K562 (cell line): Measurements from ENCODE around the gene PRKAR2B. TPM values are rescaled to one million over a fixed set of nuclear protein-coding genes. Genes with fewer than 3 reads are reported as not detected.

Experiments
- HDAC3 ChIP-seq: fragments of 450-650 bp; IDR thresholded peaks from 2 replicates; pipeline ENCODE4 v1.6.1; 2018; ENCODE audit warnings: borderline replicate concordance, mild to moderate bottlenecking, moderate library complexity; ENCODE audit not compliant: partially characterized antibody
- HDAC8 ChIP-seq: fragments of 450-650 bp; IDR thresholded peaks from 2 replicates; pipeline ENCODE4 v1.6.1; 2016; ENCODE audit warnings: mild to moderate bottlenecking, missing genetic modification characterization, moderate library complexity, missing compliant biosample characterization
- MTA1 ChIP-seq: fragments of 450-650 bp; IDR thresholded peaks from 2 replicates; pipeline ENCODE4 v1.6.1; 2017; ENCODE audit warnings: borderline replicate concordance
- MYBL2 ChIP-seq, 2 experiments: fragments of 450-650 bp in 1 of 2; sonication (generic) in 1 of 2; formaldehyde crosslinking in 1 of 2; IDR thresholded peaks; 2 replicates each; pipeline versions ENCODE4 v1.6.1 to v1.8.1; 2017 to 2022; ENCODE audit warnings: borderline replicate concordance in 1 of 2, inconsistent platforms in 1 of 2, low read depth in 1 of 2, mild to moderate bottlenecking in 1 of 2, missing genetic modification reagents in 1 of 2, moderate library complexity in 1 of 2
- NR2F6 ChIP-seq: fragments of 450-650 bp; formaldehyde crosslinking; IDR thresholded peaks from 2 replicates; pipeline ENCODE4 v1.4.0; 2020; ENCODE audit warnings: mild to moderate bottlenecking
- NRF1 ChIP-seq, 2 experiments: fragments of 450-650 bp; IDR thresholded peaks in 1 of 2; conservative IDR thresholded peaks in 1 of 2; 2 replicates each; pipeline ENCODE4 v1.6.1; 2014; ENCODE audit warnings: mild to moderate bottlenecking in 2 of 2
- PHF20 ChIP-seq: fragments of 450-650 bp; IDR thresholded peaks from 2 replicates; pipeline ENCODE4 v1.6.1; 2018; ENCODE audit not compliant: partially characterized antibody
- PML ChIP-seq: IDR thresholded peaks from 2 replicates; pipeline ENCODE4 v1.6.1; 2012; ENCODE audit warnings: low read length, inconsistent platforms
- PYGO2 ChIP-seq: fragments of 450-650 bp; IDR thresholded peaks from 2 replicates; pipeline ENCODE4 v1.6.1; 2016; ENCODE audit warnings: mild to moderate bottlenecking, missing genetic modification characterization, moderate library complexity, missing compliant biosample characterization
- SIN3A ChIP-seq, 2 experiments: fragments of 150-350 bp in 1 of 2; IDR thresholded peaks; 2 replicates each; pipeline ENCODE4 v1.6.1; 2011 to 2016; ENCODE audit warnings: borderline replicate concordance in 2 of 2, low read depth in 2 of 2, low read length in 2 of 2, mild to moderate bottlenecking in 2 of 2, moderate library complexity in 2 of 2; ENCODE audit not compliant: control insufficient read depth in 1 of 2
- SUPT5H ChIP-seq: fragments of 450-650 bp; IDR thresholded peaks from 2 replicates; pipeline ENCODE4 v1.6.1; 2016
- TRIM24 ChIP-seq, 2 experiments: fragments of 450-650 bp; IDR thresholded peaks; 2 replicates each; pipeline ENCODE4 v1.6.1; 2016
- TRIM28 ChIP-seq: fragments of 450-650 bp; IDR thresholded peaks from 2 replicates; pipeline ENCODE4 v1.6.1; 2017
- ZEB2 ChIP-seq: fragments of 450-650 bp; IDR thresholded peaks from 2 replicates; pipeline ENCODE4 v1.6.1; 2016
- ZNF75A ChIP-seq: fragments of 450-650 bp; formaldehyde crosslinking; IDR thresholded peaks from 2 replicates; pipeline ENCODE4 v1.4.0; 2020; ENCODE audit warnings: mild to moderate bottlenecking
- ZNF764 ChIP-seq: fragments of 250-450 bp; sonication (Bioruptor Pico); IDR thresholded peaks from 2 replicates; pipeline ENCODE4 v1.4.0; 2020; ENCODE audit warnings: low read depth, mild to moderate bottlenecking, moderate library complexity
- polyA plus RNA-seq, 8 experiments: library from polyadenylated mRNA; depleted of rRNA in 4 of 8; stranded (reverse) in 5 of 8; unstranded in 3 of 8; fragments of >200 nt; fragmentation: Nextera tagmentation in 2 of 8; fragmentation: Illumina TruSeq in 1 of 8; extraction: Ambion mirVana in 2 of 8; extraction: Trizol in 1 of 8; gene quantifications; 2 replicates each; pipeline versions ENCODE4 v1.2.1 to v1.2.3, GENCODE V29; 2011 to 2014; ENCODE audit warnings: inconsistent platforms in 1 of 8, missing spikeins in 1 of 8
- total RNA-seq, 7 experiments: library from RNA; depleted of rRNA in 6 of 7; stranded (reverse); fragments of >200 nt in 6 of 7; fragmentation: Illumina TruSeq in 2 of 7; extraction: Trizol in 2 of 7; gene quantifications; 2 replicates each; pipeline versions ENCODE4 v1.2.1 to v1.2.3, GENCODE V29; 2011 to 2021; ENCODE audit warnings: low replicate concordance in 1 of 7
- TF ChIP-seq, protein P1 (sequence below): fragments of 450-650 bp; formaldehyde crosslinking; IDR thresholded peaks from 2 replicates; pipeline ENCODE4 v1.4.0; 2020; ENCODE audit warnings: mild to moderate bottlenecking, moderate library complexity
- TF ChIP-seq, protein P2 (sequence below), 2 experiments: IDR thresholded peaks in 1 of 2; conservative IDR thresholded peaks in 1 of 2; 2 replicates each; pipeline ENCODE4 v1.6.1; 2016; ENCODE audit warnings: low read depth in 2 of 2, mild to moderate bottlenecking in 1 of 2, missing compliant biosample characterization in 1 of 2, missing genetic modification characterization in 1 of 2, moderate library complexity in 1 of 2
- TF ChIP-seq, protein P3 (sequence below): fragments of 450-650 bp; IDR thresholded peaks from 2 replicates; pipeline ENCODE4 v1.7.0; 2016; ENCODE audit warnings: borderline replicate concordance

The PRKAR2B gene
- total and polyA plus RNA-seq, 9 of the 15 experiments (the other 6 are each of a cell fraction or from before 2014, with no cell fraction given), result 59.0 to 173 (median 129) TPM

GRCh38 chr7:107007007-107007891 lies 37.3 kb upstream of the PRKAR2B start (continued):
- peak; percentile 66; the same call in 1 of the 2 replicates for TF ChIP-seq MYBL2 (IDR thresholded peaks at IDR 0.05; ENCODE audit: low read depth)
- TF ChIP-seq MYBL2 (CRISPR knock-in tag; IDR thresholded peaks at IDR 0.05; ENCODE audit: borderline replicate concordance), result no peak
- no peak for TF ChIP-seq ZNF75A (CRISPR knock-in tag)
- TF ChIP-seq MTA1, result peak; percentile 83; the same call in 1 of the 2 replicates
- TF ChIP-seq, protein P1, sequence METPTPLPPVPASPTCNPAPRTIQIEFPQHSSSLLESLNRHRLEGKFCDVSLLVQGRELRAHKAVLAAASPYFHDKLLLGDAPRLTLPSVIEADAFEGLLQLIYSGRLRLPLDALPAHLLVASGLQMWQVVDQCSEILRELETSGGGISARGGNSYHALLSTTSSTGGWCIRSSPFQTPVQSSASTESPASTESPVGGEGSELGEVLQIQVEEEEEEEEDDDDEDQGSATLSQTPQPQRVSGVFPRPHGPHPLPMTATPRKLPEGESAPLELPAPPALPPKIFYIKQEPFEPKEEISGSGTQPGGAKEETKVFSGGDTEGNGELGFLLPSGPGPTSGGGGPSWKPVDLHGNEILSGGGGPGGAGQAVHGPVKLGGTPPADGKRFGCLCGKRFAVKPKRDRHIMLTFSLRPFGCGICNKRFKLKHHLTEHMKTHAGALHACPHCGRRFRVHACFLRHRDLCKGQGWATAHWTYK (CRISPR knock-in tag), result 0 out of 2 replicates have a peak, but pooled peaks have one; percentile 37
- peak; percentile 85 for TF ChIP-seq TRIM28
- peak; percentile 97 to 98 for TF ChIP-seq TRIM24 (IDR thresholded peaks at IDR 0.05)
- TF ChIP-seq PML, result peak; percentile 98
- TF ChIP-seq, protein P2, sequence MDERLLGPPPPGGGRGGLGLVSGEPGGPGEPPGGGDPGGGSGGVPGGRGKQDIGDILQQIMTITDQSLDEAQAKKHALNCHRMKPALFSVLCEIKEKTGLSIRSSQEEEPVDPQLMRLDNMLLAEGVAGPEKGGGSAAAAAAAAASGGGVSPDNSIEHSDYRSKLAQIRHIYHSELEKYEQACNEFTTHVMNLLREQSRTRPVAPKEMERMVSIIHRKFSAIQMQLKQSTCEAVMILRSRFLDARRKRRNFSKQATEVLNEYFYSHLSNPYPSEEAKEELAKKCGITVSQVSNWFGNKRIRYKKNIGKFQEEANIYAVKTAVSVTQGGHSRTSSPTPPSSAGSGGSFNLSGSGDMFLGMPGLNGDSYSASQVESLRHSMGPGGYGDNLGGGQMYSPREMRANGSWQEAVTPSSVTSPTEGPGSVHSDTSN (CRISPR knock-in tag; IDR thresholded peaks at IDR 0.05; ENCODE audit: low read depth), result no peak
- TF ChIP-seq, protein P2 (tag; conservative IDR thresholded peaks at IDR 0.05; ENCODE audit: low read depth), result peak; percentile 61; the same call in 1 of the 2 replicates
- peak in 1 of 2 experiments; percentile 36; a peak in 1 of 4 replicates for TF ChIP-seq NRF1 (conservative IDR thresholded peaks at IDR 0.05 in 1 of 2, IDR thresholded peaks at IDR 0.05 in 1 of 2)
- peak; percentile 98 for TF ChIP-seq HDAC3
- peak; percentile 86 for TF ChIP-seq ZEB2
- no peak for TF ChIP-seq ZNF764 (CRISPR knock-in tag)
- no peak; a peak in 1 of 4 replicates for TF ChIP-seq SIN3A (IDR thresholded peaks at IDR 0.05; ENCODE audit: borderline replicate concordance in 2 of 2, control insufficient read depth in 1 of 2, low read depth in 2 of 2, low read length in 2 of 2)
- TF ChIP-seq, protein P3, sequence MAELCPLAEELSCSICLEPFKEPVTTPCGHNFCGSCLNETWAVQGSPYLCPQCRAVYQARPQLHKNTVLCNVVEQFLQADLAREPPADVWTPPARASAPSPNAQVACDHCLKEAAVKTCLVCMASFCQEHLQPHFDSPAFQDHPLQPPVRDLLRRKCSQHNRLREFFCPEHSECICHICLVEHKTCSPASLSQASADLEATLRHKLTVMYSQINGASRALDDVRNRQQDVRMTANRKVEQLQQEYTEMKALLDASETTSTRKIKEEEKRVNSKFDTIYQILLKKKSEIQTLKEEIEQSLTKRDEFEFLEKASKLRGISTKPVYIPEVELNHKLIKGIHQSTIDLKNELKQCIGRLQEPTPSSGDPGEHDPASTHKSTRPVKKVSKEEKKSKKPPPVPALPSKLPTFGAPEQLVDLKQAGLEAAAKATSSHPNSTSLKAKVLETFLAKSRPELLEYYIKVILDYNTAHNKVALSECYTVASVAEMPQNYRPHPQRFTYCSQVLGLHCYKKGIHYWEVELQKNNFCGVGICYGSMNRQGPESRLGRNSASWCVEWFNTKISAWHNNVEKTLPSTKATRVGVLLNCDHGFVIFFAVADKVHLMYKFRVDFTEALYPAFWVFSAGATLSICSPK, result 0 out of 2 replicates have a peak, but pooled peaks have one; percentile 11
- 0 out of 2 replicates have a peak, but pooled peaks have one; percentile 15 for TF ChIP-seq NR2F6
- TF ChIP-seq HDAC8 (tag), result 0 out of 2 replicates have a peak, but pooled peaks have one; percentile 18
- peak; percentile 79 for TF ChIP-seq PYGO2 (tag)
- TF ChIP-seq PHF20, result peak; percentile 9
- peak; percentile 70 for TF ChIP-seq SUPT5H
